GM18909 (cell line): Measurements from ENCODE around the gene TBC1D19.

Experiments
- ATAC-seq: cut with Tn5 transposase; IDR thresholded peaks from one replicate; pipeline ENCODE4 v1.9.1; 2021; ENCODE audit warnings: mild to moderate bottlenecking; ENCODE audit not compliant: unreplicated experiment, poor library complexity

TBC1D19 gene

GRCh38 chr4:26726655-26727387, 142.9 kb downstream of the TBC1D19 start:
- no peak for ATAC-seq

DNA sequence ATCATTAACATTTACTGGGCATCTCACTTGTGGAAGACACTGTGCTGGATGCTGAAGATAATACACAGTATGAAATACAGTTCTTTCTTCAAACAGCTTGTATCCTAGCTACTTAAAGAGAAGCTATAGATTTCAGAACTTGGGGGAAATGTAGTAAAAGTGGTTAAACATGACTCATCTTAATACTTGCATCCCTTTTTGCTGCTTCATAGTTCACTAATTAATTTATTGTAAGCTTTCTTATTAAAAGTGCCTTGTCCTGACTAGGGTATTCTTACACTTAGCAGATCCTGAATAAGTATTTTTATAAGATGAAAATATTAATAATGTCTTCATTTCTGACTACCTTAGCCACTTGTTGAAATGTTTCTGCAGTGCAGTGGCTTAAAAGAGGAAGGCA, 144.0 kb downstream of the TBC1D19 start:
- ATAC-seq, result no peak

DNA sequence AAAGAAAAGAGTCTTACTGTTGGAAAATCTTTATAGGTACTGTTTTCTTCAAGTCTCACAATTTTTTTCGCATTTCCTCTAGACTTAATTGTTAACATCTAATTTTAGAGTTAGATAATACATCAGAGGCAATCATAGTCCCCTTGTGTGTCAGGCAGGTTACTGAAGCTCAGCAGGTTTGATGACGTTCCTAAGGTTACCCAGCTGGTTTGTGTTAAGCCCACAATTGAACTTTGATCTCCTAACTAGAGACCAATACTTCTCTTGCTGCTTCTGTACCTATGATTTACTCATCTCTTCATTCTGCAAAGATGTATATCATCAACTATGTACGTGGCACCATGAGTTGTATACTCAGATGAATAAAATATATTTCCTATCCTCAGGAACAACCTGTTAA, 145.1 kb downstream of the TBC1D19 start:
- no peak for ATAC-seq

DNA sequence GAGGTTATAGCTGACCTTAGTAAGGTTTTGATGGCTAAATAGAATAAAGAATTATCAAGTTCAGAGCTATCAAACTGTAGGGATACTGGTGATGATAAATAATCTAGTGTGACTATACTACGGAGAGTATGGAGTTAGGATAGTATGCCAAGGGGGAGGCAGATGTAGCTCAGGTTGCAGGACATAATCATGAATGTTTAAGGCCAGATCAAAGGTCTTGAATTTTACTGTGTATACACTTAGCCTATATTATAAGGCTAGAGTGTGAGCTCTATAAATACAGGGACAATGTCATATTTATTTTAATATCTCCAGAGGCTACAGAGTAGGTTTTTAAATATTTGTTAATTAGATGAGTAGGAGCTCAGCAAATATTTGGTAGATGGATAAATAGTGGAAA, 145.7 kb downstream of the TBC1D19 start:
- ATAC-seq, result no peak

GRCh38 chr4:26731351-26732035, 147.6 kb downstream of the TBC1D19 start:
- ATAC-seq, result peak; percentile 92

DNA sequence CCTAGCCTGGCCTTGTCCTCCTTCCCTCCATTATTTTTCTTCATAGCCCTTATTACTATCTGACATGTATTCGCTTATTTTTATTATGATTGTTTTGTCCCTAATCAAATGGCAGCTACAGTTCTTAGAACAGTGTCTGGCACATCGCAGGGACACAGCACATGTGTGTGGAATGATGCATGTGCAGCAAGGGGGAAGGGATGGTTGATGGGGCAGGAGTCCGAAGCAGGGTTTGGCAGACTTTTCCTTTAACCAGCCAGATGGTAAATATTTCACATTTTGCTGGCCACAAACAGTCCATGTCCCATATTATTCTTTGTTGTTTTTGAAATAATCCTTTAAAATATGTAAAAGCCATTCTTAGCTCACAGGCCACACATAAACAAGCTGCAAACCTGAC, 148.5 kb downstream of the TBC1D19 start:
- no peak for ATAC-seq

DNA sequence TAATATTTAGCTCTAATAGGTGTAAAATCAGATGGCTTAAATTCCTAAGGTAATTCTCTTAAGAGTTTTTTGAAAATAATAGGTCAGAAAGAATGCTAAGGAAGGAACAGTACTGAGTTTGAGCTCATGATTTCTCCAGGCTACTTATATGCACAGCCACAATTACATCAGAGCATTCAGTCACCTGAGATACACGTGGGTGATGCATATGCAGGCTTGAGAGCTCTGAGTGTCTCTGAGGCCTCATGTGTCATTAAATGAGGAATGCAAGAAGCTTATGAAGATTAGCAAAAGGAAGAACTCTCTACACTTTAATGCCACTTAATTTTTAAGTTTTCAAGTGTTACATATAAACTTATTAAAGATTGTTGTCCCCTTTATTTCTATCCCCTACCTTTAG, 152.7 kb downstream of the TBC1D19 start:
- no peak for ATAC-seq

DNA sequence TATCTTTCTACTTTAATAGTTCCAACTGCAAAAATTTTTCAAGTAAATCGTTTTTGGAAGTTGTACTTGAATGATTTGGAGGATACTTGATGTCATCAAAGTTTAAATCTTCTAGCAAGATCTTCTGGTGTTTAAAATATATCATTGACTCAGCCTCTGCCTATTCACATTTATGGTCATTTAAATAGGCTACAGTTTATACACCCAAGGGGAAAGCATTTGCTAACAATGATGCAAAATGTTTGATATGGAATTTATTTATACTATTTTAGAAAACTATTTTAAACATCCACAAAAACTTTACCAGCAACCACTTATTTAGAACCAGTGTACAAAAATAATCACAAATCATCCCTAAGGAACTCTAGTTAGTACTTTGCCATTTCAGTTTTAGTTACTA, 153.5 kb downstream of the TBC1D19 start:
- ATAC-seq, result no peak

DNA sequence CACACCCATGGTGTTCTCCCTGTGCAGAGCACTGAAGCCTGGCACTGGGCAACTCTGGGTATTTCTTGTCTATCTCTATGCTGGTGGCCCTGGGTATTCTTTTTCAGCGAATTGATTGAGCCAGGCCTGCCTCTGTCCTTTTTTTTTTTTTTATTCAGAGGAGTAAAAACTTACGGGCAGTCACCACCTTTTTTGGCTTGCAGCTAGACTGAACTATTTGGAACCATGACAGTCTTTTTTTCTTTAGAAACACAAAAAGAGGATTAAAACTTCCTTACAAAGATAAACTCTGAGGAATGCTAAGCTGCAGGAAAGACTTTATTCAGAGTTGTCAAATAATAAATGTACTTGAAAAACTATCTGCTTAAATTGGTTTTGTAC, 157.6 kb downstream of the TBC1D19 start:
- ATAC-seq, result no peak

GRCh38 chr4:26746802-26747213, 162.9 kb downstream of the TBC1D19 start:
- peak; percentile 99 for ATAC-seq

- ATAC-seq, result no peak
Observed at GRCh38 chr4:26748811-26749210, 164.9 kb downstream of the TBC1D19 start.

GRCh38 chr4:26749867-26750266, 166.0 kb downstream of the TBC1D19 start:
- ATAC-seq, result no peak

GRCh38 chr4:26751004-26751403, 167.1 kb downstream of the TBC1D19 start:
- no peak for ATAC-seq

- ATAC-seq, result peak; percentile 87
Observed at GRCh38 chr4:26751838-26752237, 168.0 kb downstream of the TBC1D19 start.

GRCh38 chr4:26753187-26753586, 169.3 kb downstream of the TBC1D19 start:
- no peak for ATAC-seq

DNA sequence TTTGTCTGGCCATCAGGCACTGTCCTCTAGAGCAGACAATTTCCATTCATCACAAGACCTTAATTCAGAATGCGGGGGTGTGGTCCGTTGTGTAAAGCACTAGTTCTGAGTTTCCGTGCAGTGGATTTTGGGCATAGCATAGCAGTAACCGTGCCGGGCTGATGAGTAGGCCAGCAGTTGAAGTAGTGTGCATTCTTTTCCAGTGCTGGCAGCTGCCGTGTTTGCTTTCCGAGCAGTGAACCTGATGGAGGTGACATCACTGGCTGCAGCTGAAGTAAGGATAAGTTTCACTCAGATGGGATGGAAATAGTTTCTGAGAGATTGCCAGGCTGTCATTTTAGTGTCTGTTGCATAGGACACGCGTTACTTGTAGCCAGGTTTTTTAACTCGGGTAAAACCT, 169.7 kb downstream of the TBC1D19 start:
- ATAC-seq, result no peak

DNA sequence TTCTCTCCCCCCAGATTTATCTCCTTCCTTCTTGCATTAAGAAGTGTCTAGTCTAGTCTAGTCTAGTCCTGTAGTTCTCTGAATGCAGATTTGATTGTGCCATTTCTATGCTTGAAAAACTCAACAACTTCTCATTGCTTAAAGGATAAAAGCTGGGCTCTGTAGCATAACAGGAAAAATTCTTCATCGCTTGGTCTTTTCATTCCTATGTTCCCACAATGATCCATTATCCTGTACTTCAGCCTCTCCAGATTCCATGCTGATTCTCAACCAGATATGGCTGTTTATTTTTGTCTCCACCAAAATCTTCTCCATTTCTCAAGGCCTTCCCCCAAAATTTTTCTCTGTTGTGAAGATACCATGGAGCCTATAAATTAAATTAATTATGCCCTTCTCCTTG, 173.9 kb downstream of the TBC1D19 start:
- no peak for ATAC-seq

- no peak for ATAC-seq
Observed at GRCh38 chr4:26758899-26759298, 175.0 kb downstream of the TBC1D19 start.

DNA sequence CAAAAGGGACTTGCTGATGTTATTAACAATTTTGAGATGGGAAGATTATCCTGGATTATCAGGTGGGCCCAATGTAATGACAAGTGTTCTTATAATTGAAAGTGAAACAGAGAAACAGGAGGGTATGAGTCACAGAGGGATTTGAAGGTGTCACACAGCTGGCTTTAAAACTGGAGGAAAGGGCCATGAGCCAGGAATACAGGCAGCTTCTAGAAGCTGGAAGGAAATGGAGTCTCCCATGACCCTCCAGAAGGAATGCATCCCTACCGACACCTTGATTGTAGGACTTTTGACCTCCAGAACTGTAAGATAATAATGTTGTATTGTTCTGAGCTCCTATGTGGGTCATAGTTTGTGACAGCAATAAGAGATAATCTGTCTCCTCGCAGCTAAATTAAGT, 178.8 kb downstream of the TBC1D19 start:
- ATAC-seq, result no peak

DNA sequence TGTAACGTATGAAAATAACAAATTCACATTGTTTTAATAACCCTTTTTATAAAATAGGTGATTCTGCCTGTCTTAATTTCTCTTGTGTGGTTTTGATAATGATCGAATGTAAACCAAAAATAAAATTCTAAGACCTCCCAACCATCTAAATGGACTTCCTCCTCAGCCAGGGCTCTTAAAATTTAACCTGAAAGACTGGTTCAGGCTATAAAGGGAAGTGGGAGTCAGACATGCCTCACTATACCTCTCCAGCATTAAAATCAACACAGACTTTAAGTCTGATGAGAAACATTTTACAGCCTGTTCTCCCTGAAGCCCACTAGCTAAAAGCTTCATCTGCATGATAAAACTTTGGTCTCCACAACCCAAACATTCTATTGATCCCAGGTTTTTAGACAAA, 179.2 kb downstream of the TBC1D19 start:
- no peak for ATAC-seq

DNA sequence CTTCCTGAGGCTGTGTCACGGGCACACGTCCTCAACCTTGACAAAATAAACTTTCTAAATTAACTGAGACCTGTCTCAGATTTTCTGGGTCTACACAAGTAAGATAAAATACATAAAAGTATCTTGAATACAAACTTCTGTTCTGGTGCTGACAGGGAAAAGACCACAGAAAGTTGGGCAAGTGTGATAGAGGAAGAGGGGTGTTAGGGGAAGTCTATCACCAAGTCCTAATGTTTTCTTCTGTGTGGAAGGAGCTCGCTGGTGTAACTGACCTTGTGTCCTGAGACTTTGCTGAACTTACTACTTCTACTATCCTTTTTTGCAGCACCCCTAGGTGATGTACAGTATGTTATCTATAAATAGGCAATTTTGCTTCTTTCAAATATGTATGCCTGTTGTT, 179.8 kb downstream of the TBC1D19 start:
- ATAC-seq, result no peak

- no peak for ATAC-seq
Observed at GRCh38 chr4:26764231-26764630, 180.3 kb downstream of the TBC1D19 start.
